IPS DF 4.7 (cell line): Measurements from ENCODE around the gene PTGS1.

Experiments used
- DNase-seq: peaks from one replicate; pipeline ENCODE4 v3.0.0-alpha.2; 2013; ENCODE audit warnings: low spot score; ENCODE audit errors: extremely low read depth

Gene PTGS1

GRCh38 chr9:122372856-122373845, 2.3 kb downstream of the PTGS1 start:
- no peak for DNase-seq

GRCh38 chr9:122374885-122375420, 4.1 kb downstream of the PTGS1 start:
- DNase-seq = no peak

DNA sequence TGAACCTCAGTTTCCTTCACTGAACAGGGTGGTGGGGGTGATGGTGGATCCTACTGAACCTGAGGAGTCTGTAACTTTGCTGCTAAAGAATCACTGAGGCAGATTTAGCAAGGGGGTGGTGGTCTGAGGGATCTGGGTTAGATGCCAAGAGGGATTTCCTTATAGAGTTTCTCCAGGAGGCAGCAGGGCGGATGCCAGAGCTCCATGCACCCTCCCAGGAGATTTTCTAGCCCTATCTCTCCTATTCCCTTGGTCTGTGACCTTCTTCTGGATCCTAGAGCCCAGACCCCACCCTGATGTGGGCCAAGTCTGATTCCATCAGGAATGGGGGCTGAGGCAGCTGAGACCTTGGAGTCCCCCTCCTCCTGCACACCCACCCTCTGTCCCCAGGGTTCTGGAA, 6.0 kb downstream of the PTGS1 start:
- no peak for DNase-seq

GRCh38 chr9:122377241-122378164, 6.7 kb downstream of the PTGS1 start:
- DNase-seq = no peak

DNA sequence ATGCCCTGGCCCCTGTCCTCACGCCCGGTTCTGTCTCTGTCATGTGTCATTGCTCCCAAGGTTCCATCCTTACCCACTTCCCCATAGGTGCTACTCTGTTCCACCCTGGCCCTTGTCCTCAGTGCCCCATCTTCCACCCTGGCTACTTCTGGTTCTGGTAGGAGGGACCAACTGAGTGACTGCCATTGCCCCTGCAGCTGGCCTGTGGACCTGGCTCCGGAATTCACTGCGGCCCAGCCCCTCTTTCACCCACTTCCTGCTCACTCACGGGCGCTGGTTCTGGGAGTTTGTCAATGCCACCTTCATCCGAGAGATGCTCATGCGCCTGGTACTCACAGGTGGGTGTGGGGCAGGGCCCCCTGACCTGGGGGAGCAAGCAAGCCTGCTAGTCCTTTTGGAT, 7.4 kb downstream of the PTGS1 start:
- no peak for DNase-seq

- DNase-seq = no peak
Measured at GRCh38 chr9:122379340-122379739, 8.5 kb downstream of the PTGS1 start.

DNA sequence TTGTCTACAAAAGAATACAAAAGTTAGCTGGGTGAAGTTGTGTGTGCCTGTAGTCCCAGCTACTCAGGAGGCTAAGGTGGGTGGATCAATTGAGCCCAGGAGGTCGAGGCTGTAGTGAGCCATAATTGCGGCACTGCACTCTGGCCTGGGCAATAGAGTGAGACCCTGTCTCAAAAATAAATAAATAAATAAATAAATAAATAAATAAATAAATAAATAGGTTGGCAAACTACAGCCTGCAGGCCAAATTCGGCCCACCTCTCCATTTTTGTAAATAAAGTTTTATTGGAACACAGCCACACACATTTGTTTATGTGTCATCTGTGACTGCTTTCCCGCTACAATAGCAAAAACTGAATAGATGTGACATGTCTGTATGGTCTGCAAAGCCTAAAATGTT, 9.5 kb downstream of the PTGS1 start:
- DNase-seq = no peak

GRCh38 chr9:122381206-122381950, 10.6 kb downstream of the PTGS1 start:
- DNase-seq = no peak

- DNase-seq = no peak
Measured at GRCh38 chr9:122382901-122383850, 12.4 kb downstream of the PTGS1 start.

DNA sequence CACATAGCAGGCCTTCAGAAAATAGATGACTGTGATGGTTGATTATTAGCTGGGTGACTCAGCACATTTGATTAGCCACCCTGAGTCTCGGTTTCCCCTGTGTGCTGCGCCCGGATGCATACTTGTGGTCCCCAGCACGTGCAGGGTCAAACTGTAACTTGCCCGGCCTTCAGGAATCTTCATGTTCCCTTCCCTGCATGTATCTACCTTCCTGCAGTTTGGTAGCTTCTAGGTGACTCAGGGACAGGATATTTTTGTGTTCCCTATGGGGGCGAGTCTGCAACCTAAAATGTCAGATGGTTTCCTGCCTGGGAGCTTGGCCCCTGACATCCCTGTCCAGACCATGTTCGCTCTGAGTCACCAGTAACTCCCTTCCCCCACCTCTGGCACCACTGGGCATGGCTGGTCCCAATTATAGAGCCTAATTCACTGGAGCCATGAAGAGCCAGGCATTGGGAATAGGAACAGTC, 13.2 kb downstream of the PTGS1 start:
- no peak for DNase-seq

DNA sequence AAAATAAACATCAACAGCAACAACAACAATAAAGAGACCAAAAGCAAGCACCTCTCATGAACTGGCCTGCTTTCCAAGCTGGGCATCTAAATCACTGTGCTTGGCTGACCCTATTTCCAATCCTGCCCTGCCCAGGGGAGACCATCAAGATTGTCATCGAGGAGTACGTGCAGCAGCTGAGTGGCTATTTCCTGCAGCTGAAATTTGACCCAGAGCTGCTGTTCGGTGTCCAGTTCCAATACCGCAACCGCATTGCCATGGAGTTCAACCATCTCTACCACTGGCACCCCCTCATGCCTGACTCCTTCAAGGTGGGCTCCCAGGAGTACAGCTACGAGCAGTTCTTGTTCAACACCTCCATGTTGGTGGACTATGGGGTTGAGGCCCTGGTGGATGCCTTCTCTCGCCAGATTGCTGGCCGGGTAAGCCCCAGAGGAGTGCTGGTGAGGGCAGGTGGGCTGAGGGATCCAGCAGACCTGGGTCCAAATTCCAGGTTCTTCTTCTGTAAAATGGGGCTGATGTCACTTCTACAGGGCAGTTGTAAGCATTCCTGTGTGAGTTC, 15.6 kb downstream of the PTGS1 start:
- no peak for DNase-seq

DNA sequence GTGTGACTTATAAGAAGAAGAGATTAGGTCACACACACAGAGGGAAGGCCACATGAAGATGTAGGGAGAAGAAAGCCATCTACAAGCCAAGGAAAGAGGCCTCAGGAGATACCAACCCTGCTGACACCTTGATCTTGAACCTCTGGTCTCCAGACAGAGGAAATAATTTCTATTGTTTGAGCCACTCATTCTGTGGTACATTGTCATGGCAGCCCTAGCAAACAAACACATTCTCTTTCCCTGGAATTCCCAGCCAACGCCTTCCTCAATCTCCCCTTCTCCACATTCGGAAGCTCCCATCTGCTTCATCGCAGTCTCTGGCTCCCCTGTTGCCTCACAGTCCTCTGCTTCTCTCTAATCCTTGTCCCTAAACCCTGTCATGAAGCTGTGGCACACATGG, 16.7 kb downstream of the PTGS1 start:
- no peak for DNase-seq

- no peak for DNase-seq
Measured at GRCh38 chr9:122389195-122389594, 18.4 kb downstream of the PTGS1 start.

DNA sequence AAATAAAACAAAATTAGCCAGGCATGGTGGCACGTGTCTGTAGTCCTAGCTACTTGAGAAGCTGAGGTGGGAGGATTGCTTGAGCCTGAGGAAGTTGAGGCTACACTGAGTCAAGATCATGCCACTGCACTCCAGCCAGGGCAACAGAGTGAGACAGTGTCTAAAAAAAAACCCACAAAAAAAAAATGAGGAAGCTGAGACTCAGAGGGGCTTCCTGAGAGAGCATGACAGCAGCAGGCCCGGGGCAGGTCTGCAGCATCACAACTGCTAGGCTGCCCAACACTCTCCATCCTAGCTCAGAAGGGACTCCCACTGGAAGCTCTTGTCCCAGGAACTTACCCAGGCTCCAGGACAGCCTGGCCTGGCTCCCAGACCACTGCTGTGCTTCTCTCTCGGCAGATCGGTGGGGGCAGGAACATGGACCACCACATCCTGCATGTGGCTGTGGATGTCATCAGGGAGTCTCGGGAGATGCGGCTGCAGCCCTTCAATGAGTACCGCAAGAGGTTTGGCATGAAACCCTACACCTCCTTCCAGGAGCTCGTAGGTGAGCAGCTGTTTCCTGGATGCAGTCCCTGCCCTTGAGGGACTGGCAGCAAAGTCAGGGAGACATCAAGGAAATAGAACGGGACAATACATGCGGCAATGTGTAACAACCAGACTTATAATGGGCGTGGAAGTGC, 19.1 kb downstream of the PTGS1 start:
- no peak for DNase-seq

GRCh38 chr9:122392284-122392683, 21.5 kb downstream of the PTGS1 start:
- DNase-seq = no peak

DNA sequence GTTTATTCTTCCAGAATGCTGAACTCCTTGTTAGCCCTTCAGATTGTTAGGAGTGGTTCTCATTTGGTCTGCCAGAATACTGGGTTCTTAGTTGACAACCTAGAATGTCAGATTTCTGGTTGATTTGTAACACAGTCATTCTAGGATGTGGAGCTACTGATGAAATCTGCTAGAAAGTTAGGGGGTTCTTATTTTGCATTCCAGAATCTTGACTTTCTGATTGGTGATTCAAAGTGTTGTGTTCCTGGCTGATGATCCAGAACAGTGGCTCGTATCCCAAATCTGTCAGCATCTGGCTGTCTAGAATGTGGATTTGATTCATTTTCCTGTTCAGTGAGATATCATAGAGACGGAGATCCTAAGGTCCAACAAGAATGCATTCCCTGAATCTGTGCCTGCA, 21.9 kb downstream of the PTGS1 start:
- no peak for DNase-seq

GRCh38 chr9:122393284-122393983, 22.6 kb downstream of the PTGS1 start:
- DNase-seq = no peak
